Stimulated activated CD4-positive, alpha-beta T cell treated with anti-CD3 and anti-CD28 coated beads, Interleukin-2, amount 100 ng/mL, for 48 hours (primary cell): ENCODE data around the gene FRAS1.
"Not testable (repeated sequence)": the region's sequence is repeated elsewhere in the genome, so short reads cannot be mapped to it uniquely, and the experiment has no call there.

Experiments used
- DNase-seq, 2 donors: peaks; one replicate each; pipeline ENCODE4 v3.0.0-alpha.2; 2020

The FRAS1 gene

DNA sequence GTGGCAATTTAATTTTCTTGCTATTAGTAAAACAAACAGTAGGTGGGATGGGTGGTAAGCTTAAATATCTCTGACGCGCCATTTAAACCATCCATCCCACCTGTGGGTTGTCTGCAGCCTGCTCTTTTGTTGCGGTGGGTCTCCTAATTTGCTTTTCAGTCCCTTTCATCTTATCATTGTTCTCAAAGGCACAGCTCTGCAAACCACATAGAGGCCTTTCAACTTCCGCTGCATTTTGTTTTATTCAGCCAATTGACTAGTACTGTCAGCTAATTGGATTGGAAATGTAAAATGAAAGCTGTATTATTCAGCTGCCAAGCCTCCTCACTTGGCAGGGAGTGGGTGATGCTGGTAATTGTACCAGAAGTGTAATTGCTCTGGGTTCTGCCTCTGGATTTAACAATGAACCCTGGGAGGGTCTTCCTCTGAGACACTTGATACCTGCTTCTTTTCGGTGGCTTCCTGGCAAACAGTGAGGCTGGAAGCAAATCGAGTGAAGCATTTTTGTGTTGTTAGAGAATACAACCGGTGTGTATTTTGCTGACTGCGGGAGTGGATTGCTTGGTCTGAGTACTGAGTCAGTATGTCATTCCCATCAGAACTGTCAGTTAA, 165.6 kb downstream of the FRAS1 start:
- DNase-seq = no peak

DNA sequence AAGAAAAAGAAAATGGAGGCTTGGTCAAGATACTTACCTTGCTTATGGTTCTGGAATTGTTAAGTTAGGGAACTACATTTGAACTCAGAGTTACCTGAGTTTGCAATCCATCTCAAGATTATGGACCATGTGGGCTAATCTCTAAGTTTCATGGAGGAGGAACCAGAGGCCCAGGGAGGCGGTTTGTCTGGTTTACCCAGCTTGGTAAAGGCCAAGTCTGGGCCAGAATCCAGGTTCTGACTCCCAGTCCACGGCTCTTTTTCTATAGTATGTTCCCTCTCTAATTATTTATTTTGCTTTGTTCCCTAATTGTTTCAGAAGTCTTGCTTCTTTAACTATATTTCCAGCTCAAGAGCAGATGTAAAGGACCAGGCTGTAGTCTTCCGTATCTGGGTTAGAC, 168.1 kb downstream of the FRAS1 start:
- DNase-seq = no peak

DNA sequence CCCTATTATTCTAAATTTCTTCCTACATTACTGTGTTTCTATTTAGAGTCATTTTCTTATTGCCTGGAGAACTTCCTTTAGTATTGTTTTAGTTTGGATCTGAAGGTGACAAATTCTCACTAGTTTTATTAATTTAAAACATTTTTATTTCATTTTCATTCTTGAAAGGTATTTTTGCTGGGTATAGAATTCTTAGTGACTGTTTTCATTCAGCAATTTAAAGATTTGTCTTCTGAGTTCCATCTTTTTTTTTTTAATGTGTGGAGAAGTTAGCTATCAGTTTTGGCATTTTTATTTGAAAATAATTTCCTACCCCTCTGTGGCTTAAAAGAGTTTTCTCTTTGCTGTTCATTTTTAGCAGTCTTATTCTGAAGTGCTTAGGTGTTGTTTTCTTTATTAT, 169.2 kb downstream of the FRAS1 start:
- no peak for DNase-seq

DNA sequence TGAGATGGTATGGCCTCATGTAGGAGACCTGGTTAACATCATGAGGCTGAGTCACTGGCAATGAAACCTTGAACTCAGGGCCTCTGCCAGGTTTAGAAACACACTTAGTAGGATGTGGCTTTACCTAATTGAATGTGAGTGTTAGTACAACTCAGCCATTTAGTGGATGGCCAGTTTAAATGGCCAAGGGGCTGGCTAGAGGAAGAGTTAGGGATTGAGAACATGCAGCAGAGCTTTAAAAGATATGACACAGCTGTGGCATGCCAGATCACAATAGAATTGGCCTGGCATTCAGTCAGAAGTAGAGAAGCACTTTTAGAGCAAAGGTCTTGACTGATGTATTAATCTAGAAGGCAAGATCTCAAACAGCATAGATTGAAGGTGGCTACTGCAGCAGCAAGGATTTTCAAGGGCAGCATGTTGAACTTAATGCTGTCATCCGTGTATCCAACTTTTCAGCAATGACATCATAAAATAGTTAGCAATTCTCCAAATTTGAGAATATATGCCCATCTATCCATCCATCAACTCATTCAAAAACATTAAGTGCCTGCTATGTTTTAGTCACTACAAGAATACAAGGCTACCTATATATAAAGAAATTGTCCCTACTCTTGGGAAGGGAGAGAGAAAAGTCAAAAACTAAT, 170.4 kb downstream of the FRAS1 start:
- no peak for DNase-seq

DNA sequence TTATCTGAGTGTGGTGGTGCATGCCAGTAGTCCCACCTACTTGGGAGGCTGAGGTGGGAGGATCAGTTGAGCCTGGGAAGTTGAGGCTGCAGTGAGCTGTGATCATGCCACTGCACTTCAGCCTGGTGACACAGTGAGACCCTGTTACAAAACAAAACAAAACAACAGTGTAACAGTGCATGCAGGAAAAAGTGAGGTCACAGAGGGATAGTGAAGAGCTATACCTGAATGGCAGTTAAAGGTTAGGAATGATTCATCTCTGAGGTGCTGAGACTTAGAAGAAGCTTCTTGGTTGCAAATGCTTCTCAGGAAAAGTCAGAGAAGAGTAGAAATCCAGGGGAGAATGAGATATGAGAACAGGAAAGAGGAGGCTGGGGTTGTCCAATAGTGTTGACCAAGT, 178.7 kb downstream of the FRAS1 start:
- DNase-seq = no peak

DNA sequence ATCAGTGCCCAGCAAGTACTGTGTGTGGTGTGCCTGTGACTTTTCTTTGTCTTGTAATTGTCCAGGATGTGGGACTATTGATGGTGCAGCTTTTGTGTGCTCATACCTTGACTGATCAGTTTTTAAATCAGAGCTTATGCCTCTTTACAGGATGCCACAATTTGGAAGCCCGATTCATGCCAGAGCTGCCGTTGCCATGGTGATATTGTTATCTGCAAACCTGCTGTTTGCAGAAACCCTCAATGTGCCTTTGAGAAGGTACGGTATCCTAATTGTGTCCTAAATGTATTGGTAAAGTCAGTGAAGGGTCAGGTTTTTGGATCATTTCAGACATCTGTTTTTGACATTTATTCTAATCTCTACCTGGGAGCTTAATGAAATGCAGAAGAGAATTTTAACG, 180.2 kb downstream of the FRAS1 start:
- no peak for DNase-seq

DNA sequence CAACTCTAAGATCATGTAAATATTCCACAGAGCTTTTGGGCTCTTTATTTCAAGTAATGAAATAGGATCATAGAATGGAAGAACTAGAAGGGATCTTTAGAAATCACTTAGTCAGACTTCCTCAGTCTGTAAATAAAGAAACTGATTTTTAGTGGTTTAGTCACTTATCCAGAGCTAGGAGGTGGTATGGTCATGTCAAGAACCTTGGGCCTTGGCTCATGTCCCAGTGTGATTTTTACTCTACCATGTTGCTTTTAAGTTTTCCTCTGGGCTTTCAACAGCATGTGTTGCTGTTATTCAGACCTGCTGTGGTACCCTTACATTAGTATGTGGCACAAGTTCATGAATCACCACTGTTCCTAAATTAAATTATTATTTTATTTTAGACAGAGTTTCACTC, 184.9 kb downstream of the FRAS1 start:
- DNase-seq = no peak

DNA sequence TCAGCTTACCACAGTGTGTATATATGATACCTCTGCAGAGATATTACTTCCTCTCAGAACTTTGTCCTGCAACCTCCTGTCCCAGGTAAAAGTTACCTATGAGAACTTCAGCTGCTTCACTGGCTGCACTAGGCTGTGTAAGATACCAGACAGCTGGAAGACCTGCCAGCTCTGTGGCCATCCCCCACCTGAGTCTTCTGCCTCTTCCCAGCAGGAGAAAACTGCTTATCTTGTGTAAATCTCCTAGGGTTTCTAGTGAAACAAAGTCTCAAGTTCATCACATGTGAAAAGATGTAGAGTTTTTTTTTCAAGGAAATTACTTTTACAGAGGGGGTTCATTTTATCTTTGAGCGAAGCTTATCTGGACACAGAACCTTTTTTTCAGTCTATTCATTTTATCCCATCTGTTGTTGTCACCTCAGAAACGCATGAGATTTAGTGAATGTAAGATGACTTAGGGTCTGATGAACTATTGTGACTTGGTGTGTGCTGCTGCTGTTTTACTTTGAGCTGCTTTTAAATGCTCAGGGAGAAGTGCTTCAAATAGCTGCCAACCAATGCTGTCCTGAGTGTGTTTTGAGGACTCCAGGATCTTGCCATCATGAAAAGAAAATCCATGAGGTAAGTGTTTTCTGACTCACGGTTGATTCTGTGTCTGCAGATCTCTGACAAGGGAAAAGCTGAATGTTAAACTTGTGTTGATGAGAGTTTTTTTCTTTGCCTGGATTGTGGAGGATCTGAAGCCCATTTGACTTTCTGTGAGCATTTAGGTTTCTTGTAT, 187.8 kb downstream of the FRAS1 start:
- DNase-seq = no peak

DNA sequence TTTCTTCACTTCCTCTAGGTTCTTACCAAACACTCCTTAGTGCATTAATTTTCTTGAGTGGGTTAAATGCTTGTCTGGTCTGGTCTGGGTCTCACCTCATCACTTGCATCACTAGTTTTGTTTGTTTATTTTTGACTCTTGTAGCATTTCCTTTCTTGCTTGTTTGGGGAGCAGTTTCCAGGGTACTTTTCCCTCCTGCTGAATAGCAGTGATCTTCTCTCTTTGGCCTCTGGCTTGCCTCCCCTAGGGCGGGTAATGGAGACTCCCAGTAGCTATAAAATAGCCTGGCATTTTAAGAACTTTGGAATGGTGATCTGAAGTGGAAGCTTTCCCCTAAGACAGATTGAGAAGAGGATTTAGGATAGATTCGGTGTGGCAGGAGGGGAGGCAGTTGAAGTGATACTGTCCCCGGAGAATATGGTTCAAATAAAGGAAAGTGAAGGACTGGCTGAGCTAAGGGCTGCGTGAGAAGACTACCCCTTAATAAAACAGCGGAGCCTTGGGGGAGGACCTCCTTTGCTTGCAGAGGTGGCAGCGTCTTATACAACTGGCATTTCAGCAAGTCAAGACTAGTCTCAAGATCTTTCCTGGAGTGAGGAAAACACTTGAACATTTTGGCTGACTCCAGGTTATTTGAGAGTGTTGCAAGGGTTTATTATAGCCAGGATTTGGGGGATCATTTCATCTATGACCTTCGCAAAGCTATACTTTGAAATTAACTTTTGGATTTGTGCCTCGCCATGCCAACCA, 190.6 kb downstream of the FRAS1 start:
- no peak for DNase-seq

DNA sequence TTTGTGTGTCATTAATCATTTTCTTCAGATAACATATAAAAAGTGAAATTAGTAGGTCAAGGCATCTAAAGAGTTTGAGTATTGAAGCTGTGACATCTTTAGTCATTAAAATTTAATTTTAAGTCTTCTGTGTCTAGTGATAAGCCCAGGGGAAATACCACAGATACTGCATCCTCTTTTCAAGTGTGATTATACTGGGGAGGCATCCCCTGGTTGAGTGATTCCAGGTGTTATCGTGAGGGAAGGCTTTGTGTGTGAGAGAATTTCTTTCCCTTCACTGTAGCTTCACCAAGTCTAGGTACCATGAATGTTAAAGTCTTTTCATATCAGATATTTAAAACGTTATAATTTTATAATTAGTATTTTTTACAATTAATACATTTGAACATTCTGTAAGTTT, 193.4 kb downstream of the FRAS1 start:
- DNase-seq = no peak

DNA sequence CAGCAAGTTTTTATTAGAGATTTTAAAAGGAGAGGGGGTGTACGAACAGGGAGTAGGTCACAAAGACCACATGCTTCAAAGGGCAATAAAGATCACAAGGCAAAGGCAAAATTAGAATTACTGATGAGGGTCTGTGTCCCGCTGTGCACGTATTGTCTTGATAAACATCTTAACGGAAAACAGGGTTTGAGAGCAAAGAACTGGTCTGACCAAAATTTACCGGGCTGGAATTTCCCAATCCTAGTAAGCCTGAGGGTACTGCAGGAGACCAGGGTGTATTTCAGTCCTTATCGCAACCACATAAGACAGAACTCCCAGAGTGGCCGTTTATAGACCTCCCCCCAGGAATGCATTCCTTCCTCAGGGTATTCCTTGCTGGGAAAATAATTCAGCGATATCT, 195.7 kb downstream of the FRAS1 start:
- not testable (repeated sequence) for DNase-seq

DNA sequence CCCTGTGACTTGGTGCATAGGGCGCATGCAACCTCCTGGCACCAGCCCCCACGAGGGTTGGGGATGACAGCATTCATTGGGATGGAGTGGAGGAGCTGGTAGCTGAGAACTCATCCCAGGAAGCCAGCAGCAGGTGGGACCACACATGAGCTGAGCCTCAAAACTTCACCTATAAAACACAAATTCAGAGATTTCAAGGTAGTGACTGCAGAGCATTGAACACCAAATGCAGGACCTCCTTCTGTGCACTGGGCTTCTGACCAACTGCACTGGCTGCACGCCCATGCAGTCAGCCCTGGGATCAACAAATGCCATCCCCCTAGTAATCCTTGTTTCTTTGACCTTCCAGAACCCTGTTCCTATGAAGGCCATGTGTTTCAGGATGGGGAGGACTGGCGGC, 197.8 kb downstream of the FRAS1 start:
- DNase-seq = no peak

DNA sequence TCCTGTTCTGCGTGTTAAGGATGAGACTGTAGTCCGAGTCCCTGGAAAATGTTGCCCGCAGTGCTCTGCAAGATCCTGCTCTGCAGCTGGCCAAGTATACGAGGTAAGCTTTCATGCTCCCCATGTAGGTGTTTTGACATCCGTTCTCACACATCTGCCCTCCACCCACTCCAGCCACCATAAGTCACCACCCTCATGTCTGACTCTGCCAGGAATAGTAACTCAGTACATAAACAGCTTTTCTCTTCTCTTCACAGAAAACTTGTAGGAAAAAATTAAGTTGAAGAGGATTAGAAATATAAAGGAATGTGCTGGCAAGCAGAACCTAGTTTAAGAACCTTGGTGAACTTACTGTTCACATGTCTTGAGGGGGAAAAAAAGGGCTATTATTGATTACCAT, 207.9 kb downstream of the FRAS1 start:
- no peak for DNase-seq

DNA sequence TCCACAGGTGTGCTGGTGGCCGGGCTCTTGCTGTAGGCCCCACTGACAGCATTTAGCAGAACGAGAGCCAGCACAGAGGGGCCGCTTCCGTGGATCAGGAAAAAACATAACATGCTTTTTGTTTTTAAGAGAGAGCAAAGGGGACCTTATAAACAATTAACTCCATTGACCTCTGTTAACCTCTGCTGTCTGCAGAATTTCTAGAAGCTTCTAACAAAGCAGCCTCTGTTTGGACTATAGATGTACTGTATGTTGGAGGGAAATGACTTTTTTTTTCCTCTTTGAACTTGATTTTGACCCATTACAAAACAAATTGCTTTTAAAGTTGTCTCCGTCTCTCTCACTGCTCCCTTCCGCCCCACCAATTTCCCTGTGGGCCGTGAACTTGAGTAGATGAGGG, 210.7 kb downstream of the FRAS1 start:
- DNase-seq = no peak

DNA sequence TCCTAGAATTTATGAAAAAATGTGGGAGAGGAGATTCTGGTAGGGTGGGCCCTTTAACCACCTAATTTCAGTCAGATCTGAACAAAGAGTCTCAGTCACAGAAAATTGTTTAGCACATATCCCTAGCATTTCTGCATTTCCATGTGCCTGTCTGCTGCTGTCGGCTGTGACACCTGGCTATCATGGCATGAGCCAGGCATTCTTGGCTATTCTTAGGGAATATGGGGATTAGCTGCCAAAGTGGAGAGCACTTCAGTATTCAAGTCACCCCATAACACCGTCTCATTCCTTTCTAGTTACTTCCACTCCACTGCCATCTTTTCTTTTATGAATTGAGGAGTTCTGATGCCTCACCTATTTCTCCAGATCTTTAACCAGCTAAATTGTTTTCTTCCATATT, 211.5 kb downstream of the FRAS1 start:
- DNase-seq = no peak

DNA sequence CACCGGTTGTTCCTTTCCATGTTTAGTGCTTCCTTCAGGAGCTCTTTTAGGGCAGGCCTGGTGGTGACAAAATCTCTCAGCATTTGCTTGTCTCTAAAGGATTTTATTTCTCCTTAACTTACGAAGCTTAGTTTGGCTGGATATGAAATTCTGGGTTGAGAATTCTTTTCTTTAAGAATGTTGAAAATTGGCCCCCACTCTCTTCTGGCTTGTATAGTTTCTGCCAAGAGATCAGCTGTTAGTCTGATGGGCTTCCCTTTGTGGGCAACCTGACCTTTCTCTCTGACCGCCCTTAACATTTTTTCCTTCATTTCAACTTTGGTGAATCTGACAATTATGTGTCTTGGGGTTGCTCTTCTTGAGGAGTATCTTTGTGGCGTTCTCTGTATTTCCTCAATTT, 218.3 kb downstream of the FRAS1 start:
- DNase-seq = not testable (repeated sequence)

DNA sequence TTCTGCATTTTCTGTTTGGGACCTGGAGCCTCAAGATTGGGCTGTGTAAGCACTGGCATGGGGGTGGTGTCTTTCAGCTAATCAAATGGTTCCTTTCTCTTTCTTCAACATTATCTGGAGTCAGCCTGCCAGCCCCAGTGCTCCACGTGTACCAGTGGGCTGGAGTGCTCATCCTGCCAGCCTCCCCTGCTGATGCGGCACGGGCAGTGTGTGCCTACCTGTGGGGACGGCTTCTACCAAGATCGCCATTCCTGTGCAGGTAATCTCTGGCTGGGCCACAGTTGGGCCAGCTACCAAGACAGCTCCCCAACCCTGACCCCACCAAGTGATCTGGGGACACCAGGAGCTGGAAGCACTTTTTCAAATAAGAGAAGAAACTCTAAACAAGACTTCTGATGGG, 229.2 kb downstream of the FRAS1 start:
- DNase-seq = no peak

DNA sequence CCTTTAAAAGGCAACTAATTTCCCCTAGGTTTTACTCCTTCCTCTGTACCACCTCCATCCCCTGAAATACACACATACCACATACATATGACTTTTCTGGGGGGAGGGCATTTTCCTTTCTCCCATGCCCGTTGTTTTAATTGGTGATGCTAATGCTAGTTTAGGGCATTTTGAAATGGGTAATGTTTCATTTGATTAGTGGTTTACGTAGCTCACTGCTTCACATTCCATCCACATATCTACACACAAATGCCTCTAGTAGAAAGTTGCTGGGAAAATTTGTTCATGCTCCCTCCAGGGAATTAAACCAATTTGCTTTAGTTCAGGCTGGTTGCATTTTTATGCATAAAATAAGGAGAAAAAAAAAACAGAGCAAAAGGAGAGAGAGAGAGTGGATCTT, 231.2 kb downstream of the FRAS1 start:
- DNase-seq = no peak

DNA sequence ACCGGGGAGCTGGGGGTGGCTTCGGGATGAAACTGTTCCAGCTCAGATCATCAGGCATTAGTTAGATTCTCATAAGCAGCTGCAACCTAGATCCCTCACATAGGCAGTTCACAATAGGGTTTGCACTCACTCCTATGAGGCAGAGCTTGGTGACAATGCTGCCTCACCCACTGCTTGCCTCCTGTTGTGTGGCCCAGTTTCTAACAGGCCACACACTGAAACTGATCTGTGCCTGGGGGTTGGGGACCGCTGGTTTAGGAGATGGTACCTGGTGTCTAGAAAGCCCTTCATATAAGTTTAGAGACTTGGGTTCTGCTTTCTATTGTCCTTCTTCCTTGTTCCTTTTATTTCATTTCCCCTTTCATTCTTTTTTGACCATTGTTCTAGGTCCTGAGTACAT, 234.2 kb downstream of the FRAS1 start:
- no peak for DNase-seq

DNA sequence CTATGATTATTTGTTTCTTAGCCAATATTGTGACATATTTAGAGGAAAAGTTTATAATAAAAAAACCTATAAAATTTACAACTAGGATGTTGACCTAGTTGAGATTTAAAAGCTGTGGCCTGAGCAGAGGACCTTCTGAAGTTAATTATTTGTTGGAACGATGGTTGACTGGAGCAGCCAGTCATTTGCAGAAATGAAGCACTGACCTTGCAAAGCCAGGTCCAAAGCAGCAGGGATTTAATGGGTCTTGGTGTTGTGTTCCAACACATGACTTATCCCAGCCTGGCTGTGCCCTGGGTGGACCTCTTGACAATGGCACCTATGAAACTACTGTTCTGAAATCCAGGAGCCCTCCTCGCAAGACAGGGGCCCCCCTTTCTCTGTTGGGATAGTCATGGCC, 235.2 kb downstream of the FRAS1 start:
- no peak for DNase-seq

DNA sequence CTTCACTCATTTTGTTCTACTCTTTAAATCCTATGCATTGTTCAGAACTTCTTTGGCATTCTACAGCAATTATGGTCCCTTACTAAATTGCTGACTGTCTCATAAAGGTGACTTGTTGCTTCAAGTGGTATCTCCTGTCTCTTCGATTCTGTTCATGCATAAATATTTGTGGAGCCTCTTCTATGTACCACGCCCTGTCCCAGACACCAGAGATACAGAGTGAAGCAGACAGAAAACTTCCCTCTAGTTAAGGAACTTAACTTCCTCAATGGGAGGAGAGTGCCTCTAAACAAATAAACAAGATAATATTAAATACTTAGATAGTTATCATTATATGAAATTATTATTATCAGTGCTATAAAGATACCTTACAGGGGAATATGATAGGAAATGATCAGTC, 235.7 kb downstream of the FRAS1 start:
- DNase-seq = no peak

DNA sequence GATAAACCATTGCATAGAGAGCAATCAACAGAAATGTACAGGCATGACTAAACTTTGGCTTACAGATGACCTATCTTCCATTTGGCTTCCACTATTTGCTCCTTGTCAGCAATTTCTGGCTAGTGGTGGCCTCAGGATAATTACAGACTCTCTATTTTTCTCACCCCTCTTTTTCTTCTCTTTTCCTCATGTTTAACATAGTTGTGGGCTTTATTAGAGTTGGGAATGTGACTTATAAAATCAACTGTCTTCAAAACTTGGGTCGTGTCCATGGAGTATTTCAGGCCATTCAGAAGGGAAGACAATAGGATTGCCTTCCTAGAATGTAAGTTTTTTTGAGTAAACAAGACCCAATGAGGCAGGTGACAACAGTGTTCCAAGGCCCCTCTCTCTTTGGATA, 236.2 kb downstream of the FRAS1 start:
- DNase-seq = no peak

DNA sequence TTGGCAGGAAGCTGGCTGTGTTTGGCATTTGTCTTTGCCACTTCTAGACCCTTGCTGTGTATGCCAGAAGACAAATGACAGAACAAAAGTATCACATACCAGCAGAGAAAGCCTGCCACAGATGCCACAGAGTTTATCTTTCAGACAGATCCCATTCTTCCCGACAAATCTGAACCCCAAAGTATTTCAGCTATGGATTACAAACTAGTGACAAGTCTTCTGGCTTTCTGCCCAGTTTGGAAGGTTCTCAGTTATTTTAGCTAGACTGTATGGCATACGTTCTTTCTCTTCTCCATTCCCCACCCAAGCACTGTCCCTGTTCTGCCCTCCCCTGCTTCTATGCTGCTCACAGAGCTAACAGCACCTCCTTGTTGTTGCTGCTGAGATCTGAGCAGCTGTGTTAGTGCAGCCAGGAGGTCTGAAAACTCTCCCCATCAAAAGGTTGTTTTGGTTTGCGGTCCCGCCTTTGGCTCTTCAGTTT, 236.7 kb downstream of the FRAS1 start:
- DNase-seq = no peak

DNA sequence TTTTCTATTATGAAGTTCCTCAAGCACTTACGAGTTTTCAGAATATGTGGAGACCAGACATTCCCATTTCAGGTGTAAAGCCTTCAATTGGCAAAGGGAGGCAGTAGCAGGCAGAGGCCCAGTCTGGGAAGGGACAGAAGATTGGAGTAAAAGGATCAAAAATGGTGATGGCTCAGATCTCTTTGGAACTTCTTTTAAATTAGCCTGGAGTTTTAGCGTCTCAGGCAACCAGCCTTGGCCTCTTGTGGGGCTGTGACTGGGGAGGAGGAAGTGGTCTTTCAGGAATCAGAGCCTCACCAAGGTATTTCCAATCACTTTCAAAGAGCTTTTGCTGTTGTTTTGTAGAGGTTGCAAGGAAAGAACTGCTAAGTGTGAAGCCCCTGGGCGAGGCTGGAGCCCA, 239.1 kb downstream of the FRAS1 start:
- DNase-seq = no peak
